GM18526 (cell line): ENCODE measurements around the gene CFAP57.

ENCODE experiments used
- POLR2A ChIP-seq: IDR thresholded peaks from 3 replicates; pipeline ENCODE4 v1.6.1; 2011; ENCODE audit not compliant: insufficient read length; ENCODE audit errors: extremely low read depth

CFAP57 gene

GRCh38 chr1:43274125-43274803 is 102.1 kb downstream of the CFAP57 start:
- TF ChIP-seq POLR2A = no peak

DNA sequence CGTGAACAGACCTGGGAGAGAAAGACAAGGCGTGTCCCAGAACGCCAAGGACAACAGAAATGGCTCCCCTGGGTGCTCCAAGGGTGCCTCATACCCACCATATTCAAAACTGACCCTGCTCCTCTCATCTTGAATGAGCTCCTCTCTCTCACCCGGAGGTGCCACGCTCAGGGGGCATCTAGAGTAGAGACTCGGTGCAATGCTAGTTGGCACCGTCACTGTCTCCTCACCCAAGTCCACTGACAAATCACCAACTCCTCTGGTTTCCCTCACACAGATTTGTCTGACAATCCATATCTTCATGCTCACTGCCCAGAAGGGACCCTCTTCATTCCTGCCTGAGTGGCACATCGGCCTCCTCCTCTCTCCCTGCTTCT is 102.7 kb downstream of the CFAP57 start:
- no peak for TF ChIP-seq POLR2A

DNA sequence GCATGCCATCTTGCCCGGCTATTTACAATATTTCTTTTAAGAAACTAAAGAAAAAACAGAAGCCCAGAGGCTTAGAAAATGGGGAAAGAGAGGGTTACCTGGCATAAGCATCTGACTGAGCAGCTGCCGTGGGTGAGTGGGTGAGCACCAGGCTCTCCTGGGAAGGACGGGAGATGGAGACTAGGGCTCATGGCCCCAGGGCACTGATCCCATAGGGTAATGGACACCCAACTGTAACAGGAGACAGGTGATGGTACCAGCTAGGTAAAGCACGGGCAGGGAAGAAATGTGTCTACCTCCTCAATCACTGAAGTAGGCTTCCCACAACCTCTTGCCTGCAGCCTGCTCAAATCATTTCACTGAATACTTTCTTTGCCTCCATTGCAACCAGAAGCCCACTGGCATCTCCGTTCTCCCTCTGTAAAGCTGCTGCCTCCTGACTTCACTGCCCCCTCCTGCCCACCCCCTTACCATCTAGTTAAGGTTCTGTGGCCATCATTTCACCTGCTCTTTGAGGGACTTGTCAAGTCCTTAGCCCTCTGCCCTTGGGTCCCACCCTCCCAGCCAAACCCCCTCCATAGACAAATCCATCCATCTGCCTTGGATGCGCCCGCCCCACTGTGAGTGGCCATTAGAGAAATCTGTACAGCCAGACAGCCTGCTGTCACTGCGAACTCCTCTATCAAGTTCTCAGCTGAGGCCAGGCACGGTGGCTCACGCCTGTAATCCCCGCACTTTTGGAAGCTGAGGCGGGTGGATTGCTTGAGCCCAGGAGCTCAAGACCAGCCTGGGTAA is 103.9 kb downstream of the CFAP57 start:
- TF ChIP-seq POLR2A = no peak

GRCh38 chr1:43276673-43277072 is 104.5 kb downstream of the CFAP57 start:
- TF ChIP-seq POLR2A = no peak

- no peak for TF ChIP-seq POLR2A
Observed at GRCh38 chr1:43277116-43277876, 105.2 kb downstream of the CFAP57 start.

DNA sequence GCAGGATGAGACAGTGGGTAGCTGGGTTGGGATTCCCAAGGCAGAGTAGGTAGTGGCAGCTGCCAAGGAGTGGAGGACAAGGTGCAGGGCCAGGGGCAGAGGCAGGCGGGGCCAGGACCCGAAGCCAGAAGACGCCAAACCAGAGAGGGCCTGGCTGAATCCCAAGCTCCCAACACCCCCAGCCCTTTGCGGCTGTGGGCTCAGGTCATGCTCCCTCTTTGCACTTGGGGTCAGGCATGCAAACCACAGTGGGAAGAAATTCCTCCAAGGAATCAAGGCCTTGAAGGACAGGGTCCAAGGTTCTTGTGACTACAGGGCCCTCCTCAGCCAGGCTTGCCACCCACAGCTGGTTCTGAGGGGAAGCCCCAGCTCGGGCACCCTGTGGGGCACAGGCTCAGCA is 107.0 kb downstream of the CFAP57 start:
- TF ChIP-seq POLR2A = no peak

GRCh38 chr1:43279666-43280065 is 107.5 kb downstream of the CFAP57 start:
- no peak for TF ChIP-seq POLR2A

DNA sequence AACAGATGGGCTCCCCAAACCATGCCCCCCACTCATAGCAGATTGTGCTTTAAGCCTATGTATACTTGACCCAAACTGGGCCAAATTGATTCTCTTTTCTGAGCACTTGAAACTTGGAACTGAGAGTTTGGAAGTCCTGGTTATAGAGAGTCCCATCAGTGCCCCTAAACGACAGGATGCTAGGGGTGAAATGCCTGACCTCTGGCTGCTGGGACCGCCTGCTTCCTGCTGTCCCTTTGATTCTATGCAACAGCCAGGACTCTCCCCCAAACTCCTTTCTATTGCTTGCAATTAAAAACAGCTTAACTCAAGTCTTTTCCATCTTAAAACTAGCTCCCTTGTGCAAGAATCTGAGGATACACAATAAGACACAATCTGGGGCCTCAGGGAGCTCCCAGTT is 108.6 kb downstream of the CFAP57 start:
- TF ChIP-seq POLR2A = no peak

- no peak for TF ChIP-seq POLR2A
Observed at GRCh38 chr1:43282220-43283195, 110.4 kb downstream of the CFAP57 start.

DNA sequence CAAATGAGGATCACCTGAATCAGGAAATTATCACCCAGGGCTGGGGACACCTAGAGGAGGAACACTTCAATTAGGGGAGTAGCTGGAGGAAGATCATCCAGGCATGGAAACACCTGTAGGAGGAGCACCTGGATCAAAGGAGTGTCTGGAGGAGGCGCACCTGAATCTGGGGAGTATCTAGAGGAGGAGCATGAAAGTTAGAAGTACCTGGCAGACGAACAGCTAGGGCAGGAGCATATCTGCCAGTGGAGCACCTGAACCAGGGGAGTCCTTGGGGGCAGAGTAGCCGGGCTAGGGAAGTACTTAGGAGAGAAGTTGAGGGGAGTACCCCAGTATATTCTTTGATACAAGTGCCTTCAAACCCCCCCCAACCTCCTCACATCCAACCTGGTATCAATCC is 111.9 kb downstream of the CFAP57 start:
- no peak for TF ChIP-seq POLR2A

DNA sequence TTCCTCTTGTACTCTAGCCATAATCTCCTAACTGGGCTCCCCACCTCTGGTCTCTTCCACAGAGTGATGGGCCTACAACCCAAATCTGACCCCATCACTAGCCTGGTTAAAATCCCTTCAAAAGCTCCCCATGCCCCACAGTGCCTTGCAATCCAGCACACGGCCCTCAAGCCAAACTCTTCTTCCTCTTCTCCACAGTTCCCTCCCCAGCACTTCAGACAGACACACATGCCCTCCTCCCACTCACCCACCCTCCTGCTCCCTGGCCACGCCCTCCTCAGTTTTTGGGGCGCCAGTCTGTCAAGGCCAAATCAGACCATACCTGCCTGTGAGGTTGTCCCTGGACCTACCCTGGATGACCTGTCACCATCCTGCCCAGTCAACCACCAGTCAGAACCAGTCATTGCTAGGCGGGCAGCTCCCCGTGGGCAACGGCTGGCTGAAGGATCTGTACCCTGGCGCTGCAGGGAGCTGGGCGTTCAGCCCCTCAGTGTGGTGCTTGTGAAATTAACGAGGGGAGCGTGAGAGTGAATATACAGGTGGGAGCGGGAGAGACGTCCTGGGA is 112.5 kb downstream of the CFAP57 start:
- no peak for TF ChIP-seq POLR2A

DNA sequence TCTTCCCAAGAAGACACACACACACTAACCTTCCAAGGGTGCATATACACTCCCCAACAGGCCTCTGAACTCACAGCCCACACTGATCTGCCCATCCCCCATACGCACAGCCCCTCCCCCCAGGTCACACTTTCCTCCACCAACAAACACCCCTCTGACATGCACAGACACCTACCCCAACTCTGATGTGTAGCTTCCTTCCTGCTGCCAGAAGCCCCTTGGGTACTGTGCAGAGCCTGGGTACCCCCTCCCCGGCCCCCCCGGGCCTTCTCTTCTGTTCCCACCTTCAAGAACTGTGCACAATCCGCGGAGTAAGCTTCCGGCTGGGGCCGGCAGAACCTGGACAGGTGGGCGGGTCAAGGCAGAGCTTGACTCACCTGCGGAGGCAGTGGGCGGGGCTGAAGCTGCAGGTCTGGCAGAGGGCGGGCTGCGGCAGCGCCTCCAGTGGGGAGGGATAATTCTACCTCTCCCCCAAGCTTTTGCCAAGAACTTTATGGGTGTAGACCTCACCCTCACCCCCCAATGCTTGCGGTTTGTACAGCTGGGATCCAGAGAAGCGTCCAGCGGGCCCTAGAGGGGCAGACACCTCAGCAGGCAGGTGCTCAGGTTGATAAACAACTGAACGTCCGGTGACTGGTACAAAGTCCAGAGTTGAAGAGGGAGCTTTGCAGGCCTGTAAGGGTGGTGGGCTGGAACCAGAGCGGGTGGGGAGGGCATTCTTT is 113.3 kb downstream of the CFAP57 start, which contains the start of gene C1orf210:
C1orf210 (minus strand) TSS at position 313 of the 722 bp plus-strand sequence. CDS start 2,311 bp downstream, outside the sequence.
- no peak for TF ChIP-seq POLR2A

DNA sequence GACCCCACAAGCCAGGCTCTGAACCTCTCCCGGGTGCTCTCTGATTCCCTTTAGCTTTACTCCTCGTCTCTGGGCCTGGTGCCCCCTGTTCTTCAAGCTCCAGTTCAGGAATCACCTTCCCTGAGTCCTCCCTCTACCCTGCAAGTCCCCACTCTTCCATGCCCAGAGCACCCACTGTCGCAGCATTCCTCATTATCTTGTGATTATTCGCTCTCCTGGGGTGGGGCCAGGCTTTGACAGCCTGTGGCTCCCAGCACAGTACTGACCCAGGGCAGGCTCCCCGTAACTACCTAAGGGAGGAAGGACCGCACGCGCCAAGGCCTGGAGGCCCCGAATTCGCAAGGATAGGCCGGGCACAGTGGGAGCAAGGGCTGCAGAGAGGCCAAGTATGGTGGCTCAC is 114.0 kb downstream of the CFAP57 start:
- no peak for TF ChIP-seq POLR2A

DNA sequence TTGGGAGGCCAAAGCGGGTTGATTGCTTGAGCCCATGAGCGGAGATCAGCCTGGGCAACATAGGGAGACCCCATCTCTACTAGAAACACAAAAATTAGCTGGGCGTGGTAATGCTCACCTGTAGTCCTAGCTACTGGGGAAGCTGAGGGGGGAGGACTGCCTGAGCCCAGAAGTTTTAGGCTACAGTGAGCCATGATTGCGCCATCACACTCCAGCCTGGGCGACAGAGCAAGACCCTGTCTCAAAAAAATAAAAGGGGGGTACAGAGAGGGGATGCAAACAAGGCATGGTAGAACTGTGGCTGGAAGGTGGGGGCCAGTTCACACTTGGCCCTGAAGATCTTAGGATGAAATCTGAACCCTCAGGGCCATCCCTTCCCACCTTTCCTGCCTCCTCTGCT is 114.4 kb downstream of the CFAP57 start:
- no peak for TF ChIP-seq POLR2A
